Upper lobe of right lung (tissue), 1 donor: ENCODE measurements around the gene VSX1. TPM values are rescaled to one million over a fixed set of nuclear protein-coding genes. Genes with fewer than 3 reads are reported as not detected.
A peak's percentile ranks its signal among the peaks of the same experiment; 100 is the strongest.

Source experiments
- ATAC-seq: fragments of 200-7000 bp; cut with Tn5 transposase; one replicate; pipeline ENCODE4 v1.9.1; 2020; ENCODE audit warnings: mild to moderate bottlenecking, moderate library complexity
- DNase-seq: peaks from one replicate; pipeline ENCODE4 v3.0.0-alpha.2; 2020
- H3K27ac ChIP-seq: fragments of 200-600 bp; one replicate; pipeline ENCODE4 v1.8.0; 2022
- H3K27me3 ChIP-seq: fragments of 200-600 bp; one replicate; pipeline ENCODE4 v1.8.0; 2022; ENCODE audit warnings: mild to moderate bottlenecking
- H3K36me3 ChIP-seq: fragments of 200-600 bp; one replicate; pipeline ENCODE4 v1.8.0; 2022
- H3K4me1 ChIP-seq: fragments of 200-600 bp; one replicate; pipeline ENCODE4 v1.8.0; 2022
- H3K4me3 ChIP-seq: fragments of 200-600 bp; one replicate; pipeline ENCODE4 v1.8.0; 2022; ENCODE audit warnings: mild to moderate bottlenecking
- H3K9me3 ChIP-seq: fragments of 200-600 bp; one replicate; pipeline ENCODE4 v1.8.0; 2022
- intact Hi-C: fragments of 100-400 bp; cut with DNase I; formaldehyde crosslinking; loops from one replicate; pipeline ENCODE4 v1.11.0; 2022
- total RNA-seq: library from RNA; stranded (reverse); fragmentation: NEBNext Ultra II Directional; extraction: Animal tissue kit (Norgen Biotek cat#: 25700); gene quantifications from one replicate; pipeline ENCODE4 v1.2.1, GENCODE V29; 2021
- TF ChIP-seq, protein P1 (sequence below): fragments of 200-600 bp; IDR thresholded peaks from one replicate; pipeline ENCODE4 v1.8.0; 2022; ENCODE audit warnings: antibody characterized with exemption
- donor health status: DM: no; HTN: yes; CAD: no; lungs with severe emphysema.

Gene VSX1
- total RNA-seq, 1 donor from 2014 or later = not detected

GRCh38 chr20:25030007-25030648 lies 51.8 kb downstream of the VSX1 start:
- no peak for ATAC-seq
- Histone ChIP-seq H3K27ac (no peak overlapping the region), H3K9me3 (no peaks in the 10 kb centered on the region), H3K36me3 (peaks cover 18% of the 10 kb centered on the region), H3K4me3 (no peak overlapping the region), H3K4me1 (peaks cover 25% of the 10 kb centered on the region), H3K27me3 (no peaks in the 10 kb centered on the region)
- no peak for DNase-seq
- intact Hi-C loops = no loop called here
- TF ChIP-seq, protein P1, sequence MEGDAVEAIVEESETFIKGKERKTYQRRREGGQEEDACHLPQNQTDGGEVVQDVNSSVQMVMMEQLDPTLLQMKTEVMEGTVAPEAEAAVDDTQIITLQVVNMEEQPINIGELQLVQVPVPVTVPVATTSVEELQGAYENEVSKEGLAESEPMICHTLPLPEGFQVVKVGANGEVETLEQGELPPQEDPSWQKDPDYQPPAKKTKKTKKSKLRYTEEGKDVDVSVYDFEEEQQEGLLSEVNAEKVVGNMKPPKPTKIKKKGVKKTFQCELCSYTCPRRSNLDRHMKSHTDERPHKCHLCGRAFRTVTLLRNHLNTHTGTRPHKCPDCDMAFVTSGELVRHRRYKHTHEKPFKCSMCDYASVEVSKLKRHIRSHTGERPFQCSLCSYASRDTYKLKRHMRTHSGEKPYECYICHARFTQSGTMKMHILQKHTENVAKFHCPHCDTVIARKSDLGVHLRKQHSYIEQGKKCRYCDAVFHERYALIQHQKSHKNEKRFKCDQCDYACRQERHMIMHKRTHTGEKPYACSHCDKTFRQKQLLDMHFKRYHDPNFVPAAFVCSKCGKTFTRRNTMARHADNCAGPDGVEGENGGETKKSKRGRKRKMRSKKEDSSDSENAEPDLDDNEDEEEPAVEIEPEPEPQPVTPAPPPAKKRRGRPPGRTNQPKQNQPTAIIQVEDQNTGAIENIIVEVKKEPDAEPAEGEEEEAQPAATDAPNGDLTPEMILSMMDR = no peak

DNA sequence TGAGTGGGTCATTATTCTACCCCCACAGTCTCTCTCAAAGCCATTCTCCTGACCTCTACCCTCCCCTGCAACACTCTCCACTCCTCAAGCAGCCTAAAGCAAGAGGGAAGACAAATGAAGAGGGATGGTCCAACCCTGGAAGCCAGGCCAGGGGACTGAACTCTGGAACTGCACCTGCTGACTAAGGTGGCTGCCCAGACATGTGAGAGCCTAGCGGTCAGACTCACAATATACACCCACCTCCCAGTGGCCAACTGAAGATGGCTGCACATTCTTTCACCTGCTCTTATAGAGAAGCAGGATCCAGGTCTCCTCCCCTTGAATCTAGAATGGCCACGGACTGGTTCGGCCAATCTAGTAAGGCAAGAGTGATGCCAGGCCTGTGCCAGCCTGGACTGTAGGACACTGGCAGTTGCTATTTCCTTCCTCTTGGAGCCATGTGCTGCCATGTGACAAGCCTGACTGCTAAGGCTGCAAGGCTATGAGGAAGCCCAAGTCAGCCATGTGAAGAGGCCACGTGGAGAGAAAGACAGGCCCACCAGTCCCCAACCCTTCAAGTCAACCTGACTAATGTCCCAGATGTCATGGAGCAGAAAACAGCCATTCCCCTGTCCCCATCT lies 55.8 kb downstream of the VSX1 start:
- Histone ChIP-seq H3K27ac (no peak overlapping the region), H3K4me1 (peaks cover 3% of the 10 kb centered on the region), H3K9me3 (no peaks in the 10 kb centered on the region), H3K4me3 (no peak overlapping the region), H3K36me3 (peaks cover 26% of the 10 kb centered on the region), H3K27me3 (no peaks in the 10 kb centered on the region)
- TF ChIP-seq, protein P1 = no peak
- intact Hi-C loops = no loop called here
- peak; percentile 29 for DNase-seq
- peak; percentile 59 for ATAC-seq

Other genes starting within 250 kb of the VSX1 start
- 9.6 TPM for gene CST7, start 132.9 kb downstream of the VSX1 start, total RNA-seq
- 73.5 TPM for gene APMAP, start 89.4 kb downstream of the VSX1 start, total RNA-seq
- 37.2 TPM for gene ACSS1, start 24.0 kb downstream of the VSX1 start, total RNA-seq
- gene ENTPD6, start 113.6 kb upstream of the VSX1 start, total RNA-seq = 75.6 TPM
- gene PYGB, start 165.9 kb upstream of the VSX1 start, total RNA-seq = 61.1 TPM